ENCODE measurements around the gene CD300H. TPM values are rescaled to one million over a fixed set of nuclear protein-coding genes. Genes with fewer than 3 reads are reported as not detected.
A peak's percentile ranks its signal among the peaks of the same experiment; 100 is the strongest.

The CD300H gene
- total RNA-seq, 3 donors from 2014 or later: 1.5 TPM; not detected in 2

- H3K27me3 ChIP-seq: peaks cover 0 to 14% of the 10 kb centered on the region in 2 donors
- H3K4me3 ChIP-seq: no peak overlapping the region
- DNase-seq (ENCODE audit: low spot score in 2 of 2): no peak
- H3K4me1 ChIP-seq: no peaks in the 10 kb centered on the region
- H3K36me3 ChIP-seq: no peaks in the 10 kb centered on the region
- H3K27ac ChIP-seq: no peak overlapping the region
- TF ChIP-seq POLR2A (IDR thresholded peaks at IDR 0.05): no peak
- intact Hi-C loops (cut with DNase I; ENCODE audit: low total_unique reads): no loop called here
- H3K9me3 ChIP-seq: no peaks in the 10 kb centered on the region
Measured at GRCh38 chr17:74607221-74607620, 39.9 kb upstream of the CD300H start.

DNA sequence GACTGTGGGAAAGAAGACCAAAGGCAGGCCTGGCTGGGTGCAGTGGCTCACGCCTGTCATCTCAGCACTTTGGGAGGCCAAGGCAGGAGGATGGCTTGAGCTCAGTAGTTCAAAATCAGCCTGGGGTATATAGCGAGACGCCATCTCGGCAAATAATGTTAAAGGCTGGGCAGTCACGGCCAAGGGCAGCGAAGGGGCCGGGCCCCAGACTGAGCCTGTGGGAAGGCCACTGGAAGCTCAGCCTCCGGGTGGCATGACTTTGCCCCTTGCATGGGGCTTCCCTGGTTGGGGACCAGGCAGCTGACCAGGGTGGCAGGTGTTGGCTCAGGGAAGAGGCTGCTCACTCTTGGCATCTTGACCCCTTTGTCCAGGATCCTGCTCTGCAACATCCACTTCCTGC lies 38.7 kb upstream of the CD300H start:
- TF ChIP-seq CTCF (IDR thresholded peaks at IDR 0.05) (no peak), POLR2AphosphoS5 (IDR thresholded peaks at IDR 0.05) (no peak), POLR2A (IDR thresholded peaks at IDR 0.05) (no peak)
- no peak for DNase-seq (ENCODE audit: low spot score in 2 of 2)
- intact Hi-C loops (cut with DNase I; ENCODE audit: low total_unique reads): no loop called here

DNA sequence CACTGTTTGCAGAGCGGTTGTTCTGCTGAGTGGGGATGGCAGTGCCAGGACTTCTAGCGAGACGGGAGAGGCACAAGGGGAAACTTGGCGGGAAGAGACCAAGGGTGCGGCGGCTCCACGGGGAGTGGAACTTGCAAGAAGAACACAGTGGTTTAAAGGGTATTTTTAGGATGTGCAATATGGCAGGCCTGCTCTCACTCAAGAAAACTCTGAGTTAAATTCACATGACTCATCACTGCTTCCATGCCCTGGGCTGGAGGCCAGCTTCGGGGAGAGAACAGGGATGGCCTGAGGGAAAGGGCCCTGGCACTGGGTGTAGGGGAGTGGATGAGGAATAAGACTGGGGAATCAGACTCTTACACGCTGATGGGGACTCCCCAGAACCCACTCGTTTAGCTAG lies 38.1 kb upstream of the CD300H start:
- Histone ChIP-seq H3K36me3 (no peaks in the 10 kb centered on the region), H3K27ac (no peak overlapping the region), H3K4me3 (no peak overlapping the region), H3K27me3 (peaks cover 0 to 11% of the 10 kb centered on the region in 2 donors), H3K4me1 (no peaks in the 10 kb centered on the region), H3K9me3 (no peaks in the 10 kb centered on the region)
- TF ChIP-seq POLR2AphosphoS5 (IDR thresholded peaks at IDR 0.05) (no peak), POLR2A (IDR thresholded peaks at IDR 0.05) (no peak), CTCF (IDR thresholded peaks at IDR 0.05) (no peak)
- intact Hi-C loops (cut with DNase I; ENCODE audit: low total_unique reads): no loop called here
- DNase-seq (ENCODE audit: low spot score in 2 of 2): peak in 1 of 2 donors; percentile 28

More for the DNA sequence above, 38.7 kb upstream of the CD300H start:
- H3K4me1 ChIP-seq: no peaks in the 10 kb centered on the region
- peaks cover 0 to 17% of the 10 kb centered on the region in 2 donors for H3K27me3 ChIP-seq
- H3K36me3 ChIP-seq: no peaks in the 10 kb centered on the region
- no peaks in the 10 kb centered on the region for H3K9me3 ChIP-seq
- no peak overlapping the region for H3K27ac ChIP-seq
- H3K4me3 ChIP-seq: no peak overlapping the region

DNA sequence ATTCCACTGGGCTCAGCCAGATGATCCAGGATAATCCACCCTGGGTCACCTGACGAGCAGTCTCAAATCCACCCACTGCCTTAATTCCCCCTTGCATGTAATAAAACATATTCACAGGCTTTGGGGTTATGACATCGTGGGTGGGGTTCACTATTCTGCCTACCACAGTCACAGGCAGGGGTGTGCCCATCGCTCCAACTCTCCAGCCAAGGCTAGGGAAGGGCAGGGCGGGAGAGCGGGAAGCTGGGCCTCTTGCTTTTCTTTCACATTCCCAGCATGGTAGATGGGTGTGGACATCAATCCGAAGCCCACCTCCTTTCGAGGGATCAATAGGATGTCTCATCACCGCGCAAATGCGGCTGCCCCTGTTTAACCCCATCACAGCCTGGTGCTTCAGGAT lies 37.5 kb upstream of the CD300H start:
- TF ChIP-seq CTCF (IDR thresholded peaks at IDR 0.05) (no peak), POLR2AphosphoS5 (IDR thresholded peaks at IDR 0.05) (no peak), POLR2A (IDR thresholded peaks at IDR 0.05) (no peak)
- no peak for DNase-seq (ENCODE audit: low spot score in 2 of 2)
- no peaks in the 10 kb centered on the region for H3K9me3 ChIP-seq

GRCh38 chr17:74604200-74604599 lies 36.9 kb upstream of the CD300H start:
- peaks cover 0 to 9% of the 10 kb centered on the region in 2 donors for H3K27me3 ChIP-seq
- H3K9me3 ChIP-seq: no peaks in the 10 kb centered on the region
- no peak overlapping the region for H3K27ac ChIP-seq
- DNase-seq (ENCODE audit: low spot score in 2 of 2): no peak
- H3K4me3 ChIP-seq: no peak overlapping the region
- TF ChIP-seq CTCF (IDR thresholded peaks at IDR 0.05) (no peak), POLR2A (IDR thresholded peaks at IDR 0.05) (no peak), POLR2AphosphoS5 (IDR thresholded peaks at IDR 0.05) (no peak)
- H3K36me3 ChIP-seq: no peaks in the 10 kb centered on the region
- intact Hi-C loops (cut with DNase I; ENCODE audit: low total_unique reads): no loop called here
- no peaks in the 10 kb centered on the region for H3K4me1 ChIP-seq

More for the DNA sequence above, 37.5 kb upstream of the CD300H start:
- H3K27me3 ChIP-seq: peaks cover 0 to 9% of the 10 kb centered on the region in 2 donors
- no peak overlapping the region for H3K4me3 ChIP-seq
- no peaks in the 10 kb centered on the region for H3K36me3 ChIP-seq
- no peaks in the 10 kb centered on the region for H3K4me1 ChIP-seq
- intact Hi-C loops (cut with DNase I; ENCODE audit: low total_unique reads): no loop called here
- H3K27ac ChIP-seq: no peak overlapping the region

DNA sequence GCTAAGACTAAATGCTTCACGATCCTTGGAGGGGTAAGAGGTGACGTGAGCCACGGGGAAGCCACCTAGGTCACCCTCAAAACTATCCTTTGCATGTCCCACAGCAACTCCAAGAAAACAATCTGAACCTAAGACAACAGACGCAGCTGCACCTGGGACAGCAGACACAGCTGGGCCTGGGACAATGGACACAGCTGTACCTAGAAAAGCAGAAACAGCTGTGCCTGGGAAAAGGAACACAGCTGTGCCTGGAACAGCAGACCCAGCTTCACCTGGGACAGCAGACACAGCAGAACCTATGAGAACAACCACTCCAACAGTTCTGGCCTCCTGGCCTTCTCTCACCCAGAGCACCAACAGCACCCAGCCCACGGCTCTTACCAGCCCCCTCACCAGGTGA lies 36.4 kb upstream of the CD300H start:
- Histone ChIP-seq H3K4me1 (no peaks in the 10 kb centered on the region), H3K36me3 (no peaks in the 10 kb centered on the region), H3K4me3 (no peak overlapping the region), H3K9me3 (no peaks in the 10 kb centered on the region), H3K27me3 (peaks cover 0 to 13% of the 10 kb centered on the region in 2 donors), H3K27ac (no peak overlapping the region)
- TF ChIP-seq POLR2AphosphoS5 (IDR thresholded peaks at IDR 0.05) (no peak), POLR2A (IDR thresholded peaks at IDR 0.05) (no peak), CTCF (IDR thresholded peaks at IDR 0.05) (no peak)
- DNase-seq (ENCODE audit: low spot score in 2 of 2): no peak
- intact Hi-C loops (cut with DNase I; ENCODE audit: low total_unique reads): no loop called here

Data from breast epithelium (tissue), 4 donors.